Prostate gland (tissue), 2 donors: ENCODE measurements around the gene ZNF740. TPM values are rescaled to one million over a fixed set of nuclear protein-coding genes. Genes with fewer than 3 reads are reported as not detected.

ENCODE experiments used
- DNase-seq: peaks from one replicate; pipeline ENCODE4 v3.0.0-alpha.2; 2019; ENCODE audit warnings: low spot score
- H3K27ac ChIP-seq, 2 donors: fragments of 200-600 bp; sonication (generic); 2 replicates each; pipeline ENCODE4 v1.5.1; 2017 to 2019
- H3K27me3 ChIP-seq: fragments of 200-600 bp; sonication (generic); replicated peaks from 2 replicates; pipeline ENCODE4 v1.5.1; 2019; ENCODE audit not compliant: insufficient read depth
- H3K36me3 ChIP-seq, 2 donors: fragments of 200-600 bp; sonication (generic); 1 replicate in 1 of 2; 2 replicates in 1 of 2; pipeline versions ENCODE4 v1.5.1 to v1.8.1; 2017 to 2019
- H3K4me1 ChIP-seq: fragments of 200-600 bp; sonication (generic); replicated peaks from 2 replicates; pipeline ENCODE4 v1.5.1; 2019
- H3K4me3 ChIP-seq, 2 donors: fragments of 200-600 bp; sonication (generic); 2 replicates each; pipeline ENCODE4 v1.5.1; 2017 to 2019
- H3K9me3 ChIP-seq: fragments of 200-600 bp; sonication (generic); 2 replicates; pipeline ENCODE4 v1.5.1; 2017
- POLR2A ChIP-seq: fragments of 450-650 bp; IDR thresholded peaks from one replicate; pipeline ENCODE4 v1.6.1; 2016; ENCODE audit warnings: antibody characterized with exemption, mild to moderate bottlenecking
- POLR2AphosphoS5 ChIP-seq: sonication (generic); formaldehyde crosslinking; IDR thresholded peaks from one replicate; pipeline ENCODE4 v1.6.1; 2017; ENCODE audit warnings: antibody characterized with exemption
- WGBS: methylation state at CpG from one replicate; pipeline ENCODE4 v1.1.5; 2018; 5-methylcytosine and 5-hydroxymethylcytosine counted together
- intact Hi-C: fragments of 100-400 bp; cut with DNase I; formaldehyde crosslinking; loops from one replicate; pipeline ENCODE4 v1.14.2; 2022
- total RNA-seq, 2 donors: library from RNA; depleted of rRNA; stranded (reverse); fragments of >200 nt; gene quantifications; one replicate each; pipeline ENCODE4 v1.1.0, GENCODE V29; 2016
- TF ChIP-seq, protein P1 (sequence below), 4 experiments: fragments of 200-600 bp in 2 of 4; fragments of 450-650 bp in 2 of 4; sonication (generic) in 2 of 4; IDR thresholded peaks; 1 replicate in 3 of 4; 2 replicates in 1 of 4; pipeline ENCODE4 v1.5.1; 2016 to 2019; ENCODE audit warnings: antibody characterized with exemption in 4 of 4, mild to moderate bottlenecking in 2 of 4, moderate library complexity in 2 of 4

ZNF740 gene
- total RNA-seq, 2 donors from 2014 or later, result 17.0 to 19.1 TPM

DNA sequence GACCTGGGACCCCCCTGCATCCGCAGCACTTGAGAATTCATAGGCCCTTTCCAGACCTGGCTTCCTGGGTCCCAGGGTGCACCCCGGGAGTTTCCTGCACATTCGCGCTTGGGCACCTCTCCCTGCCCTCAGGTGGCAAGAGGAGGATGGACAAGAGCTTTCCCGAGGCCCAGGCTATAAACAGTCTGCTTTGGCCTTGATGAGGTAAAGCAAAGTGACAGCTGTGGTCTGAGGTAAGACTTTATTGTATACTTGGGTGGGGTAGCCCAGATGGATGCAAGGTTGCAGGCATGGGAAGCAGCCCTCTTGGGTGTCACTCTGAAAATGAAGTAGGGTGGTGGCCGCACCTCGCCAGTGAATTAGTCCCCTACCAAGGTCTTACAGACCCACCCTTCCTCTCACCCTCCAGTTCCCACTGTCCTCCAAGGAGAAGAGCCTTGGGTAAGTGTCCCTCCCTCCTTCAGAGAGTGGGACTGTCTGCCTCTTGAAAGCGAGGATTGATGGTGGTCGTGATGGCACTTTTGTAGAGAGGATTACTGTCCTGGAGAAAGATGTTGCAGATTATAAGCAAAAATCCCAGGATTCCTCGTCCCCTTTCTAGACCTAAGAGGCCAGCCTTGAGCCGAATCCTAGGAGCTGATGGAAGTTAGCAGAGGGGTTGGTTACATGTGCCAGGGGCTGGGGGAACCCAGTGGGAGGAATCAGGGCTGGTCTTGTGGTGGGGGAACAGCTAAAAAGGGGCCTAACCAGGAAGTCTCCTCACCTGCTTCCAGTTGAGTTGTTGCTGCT is 10.8 kb downstream of the ZNF740 start:
- H3K27ac ChIP-seq, result no peak overlapping the region
- H3K4me3 ChIP-seq, result no peak overlapping the region
- TF ChIP-seq, protein P1, sequence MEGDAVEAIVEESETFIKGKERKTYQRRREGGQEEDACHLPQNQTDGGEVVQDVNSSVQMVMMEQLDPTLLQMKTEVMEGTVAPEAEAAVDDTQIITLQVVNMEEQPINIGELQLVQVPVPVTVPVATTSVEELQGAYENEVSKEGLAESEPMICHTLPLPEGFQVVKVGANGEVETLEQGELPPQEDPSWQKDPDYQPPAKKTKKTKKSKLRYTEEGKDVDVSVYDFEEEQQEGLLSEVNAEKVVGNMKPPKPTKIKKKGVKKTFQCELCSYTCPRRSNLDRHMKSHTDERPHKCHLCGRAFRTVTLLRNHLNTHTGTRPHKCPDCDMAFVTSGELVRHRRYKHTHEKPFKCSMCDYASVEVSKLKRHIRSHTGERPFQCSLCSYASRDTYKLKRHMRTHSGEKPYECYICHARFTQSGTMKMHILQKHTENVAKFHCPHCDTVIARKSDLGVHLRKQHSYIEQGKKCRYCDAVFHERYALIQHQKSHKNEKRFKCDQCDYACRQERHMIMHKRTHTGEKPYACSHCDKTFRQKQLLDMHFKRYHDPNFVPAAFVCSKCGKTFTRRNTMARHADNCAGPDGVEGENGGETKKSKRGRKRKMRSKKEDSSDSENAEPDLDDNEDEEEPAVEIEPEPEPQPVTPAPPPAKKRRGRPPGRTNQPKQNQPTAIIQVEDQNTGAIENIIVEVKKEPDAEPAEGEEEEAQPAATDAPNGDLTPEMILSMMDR (IDR thresholded peaks at IDR 0.05), result no peak
- no peak for TF ChIP-seq POLR2A
- TF ChIP-seq POLR2AphosphoS5, result no peak
- intact Hi-C loops, result loop anchor here (2.0 kb wide), 1 partner anchor 32 kb away; no protein-coding TSS in a partner anchor
- DNase-seq, result no peak
- WGBS, result 81% methylated on average over 11 of the region's 11 CpGs
- no peaks in the 10 kb centered on the region for H3K9me3 ChIP-seq
- no peaks in the 10 kb centered on the region for H3K27me3 ChIP-seq
- peaks cover 8 to 13% of the 10 kb centered on the region in 2 donors for H3K36me3 ChIP-seq
- H3K4me1 ChIP-seq, result no peaks in the 10 kb centered on the region

DNA sequence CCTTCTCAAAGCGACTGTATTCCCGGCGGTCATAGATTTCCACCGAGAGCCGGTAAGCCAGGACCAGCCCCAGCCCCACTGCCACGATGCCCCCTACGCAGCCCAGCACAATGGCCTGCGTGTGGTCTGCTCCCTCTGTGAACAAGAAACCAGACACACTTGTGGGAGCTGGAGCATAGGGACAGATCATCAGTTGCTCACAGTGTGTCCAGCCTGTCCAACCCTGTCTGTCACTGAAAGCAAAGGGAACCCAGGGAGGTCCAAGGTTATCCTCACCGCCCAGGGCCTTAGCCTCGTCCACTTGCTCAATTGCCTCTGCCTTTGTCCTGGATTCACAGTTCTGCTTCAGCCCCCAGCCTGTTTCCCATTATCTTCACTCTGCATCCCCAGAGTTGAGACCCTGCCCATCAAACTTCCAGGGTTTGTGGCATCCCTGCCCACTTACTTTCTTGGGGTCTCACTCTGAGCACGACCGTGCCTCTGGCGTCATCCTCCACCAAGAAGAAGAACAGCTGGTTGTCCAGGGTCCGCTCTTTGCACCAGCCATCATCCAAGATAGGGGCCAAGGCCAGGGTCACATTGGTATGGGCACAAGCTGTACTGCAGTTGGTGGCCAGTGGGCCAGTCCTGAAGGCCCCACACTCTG is 11.5 kb downstream of the ZNF740 start:
- 82% methylated on average over 14 of the region's 14 CpGs for WGBS

DNA sequence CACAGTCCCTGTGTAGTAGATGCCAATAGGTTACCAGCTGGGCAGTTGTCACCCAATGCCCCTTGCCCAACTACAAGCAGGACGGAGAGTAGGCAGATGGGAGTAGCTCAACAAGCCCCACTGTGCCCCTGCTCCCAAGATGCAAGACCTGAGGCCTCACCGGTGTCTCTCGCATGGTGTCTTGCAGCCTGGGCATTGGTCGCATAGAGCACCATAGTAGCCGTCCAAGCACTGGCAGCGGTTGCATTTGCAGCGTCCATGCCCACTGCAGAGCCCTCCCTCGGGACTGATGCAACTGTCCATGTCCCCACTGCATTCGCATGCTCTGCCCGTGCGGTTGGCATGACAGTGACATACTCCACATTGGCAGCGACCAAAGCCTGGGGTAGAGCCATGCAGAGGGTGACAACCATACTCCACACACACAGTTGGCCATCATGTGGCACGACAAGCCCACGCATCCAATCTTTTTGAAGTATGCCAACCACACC is 12.1 kb downstream of the ZNF740 start:
- no peaks in the 10 kb centered on the region for H3K9me3 ChIP-seq
- H3K4me1 ChIP-seq, result no peaks in the 10 kb centered on the region
- H3K4me3 ChIP-seq, result no peak overlapping the region
- WGBS, result 91% methylated on average over 8 of the region's 14 CpGs
- H3K27ac ChIP-seq, result no peak overlapping the region
- no peak for DNase-seq
- peaks cover 1% of the 10 kb centered on the region in 2 donors for H3K36me3 ChIP-seq
- intact Hi-C loops, result no loop called here
- no peaks in the 10 kb centered on the region for H3K27me3 ChIP-seq
- TF ChIP-seq POLR2AphosphoS5 (no peak), POLR2A (no peak)
- TF ChIP-seq, protein P1 (IDR thresholded peaks at IDR 0.05), result no peak

More for the DNA sequence above, 11.5 kb downstream of the ZNF740 start:
- intact Hi-C loops, result loop anchor here (2.0 kb wide), 1 partner anchor 33 kb away; no protein-coding TSS in a partner anchor
- no peak for DNase-seq
- Histone ChIP-seq H3K27ac (no peak overlapping the region), H3K36me3 (peaks cover 7% of the 10 kb centered on the region in 2 donors), H3K9me3 (no peaks in the 10 kb centered on the region), H3K4me1 (no peaks in the 10 kb centered on the region), H3K27me3 (no peaks in the 10 kb centered on the region), H3K4me3 (no peak overlapping the region)
- TF ChIP-seq POLR2AphosphoS5, result no peak
- TF ChIP-seq POLR2A, result no peak
- TF ChIP-seq, protein P1 (IDR thresholded peaks at IDR 0.05), result no peak

DNA sequence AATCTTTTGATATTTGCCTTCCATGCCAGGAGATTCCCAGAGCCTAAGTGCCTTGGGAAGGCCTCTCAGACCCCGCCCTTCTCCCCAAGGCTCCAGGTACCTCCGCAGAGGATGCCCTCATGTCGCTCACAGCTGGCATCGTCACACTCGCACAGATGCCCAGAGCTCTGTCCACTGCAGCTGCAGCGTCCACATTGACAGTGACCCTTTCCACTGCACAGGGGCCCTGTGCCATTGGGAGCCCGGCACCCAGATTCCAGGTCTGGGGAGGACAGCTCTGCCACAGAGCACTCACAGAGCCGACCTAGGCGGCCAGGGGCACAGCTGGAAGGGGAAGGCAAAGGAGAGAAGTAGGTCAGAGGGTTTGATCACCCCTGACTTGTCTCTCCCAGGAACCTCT is 12.5 kb downstream of the ZNF740 start:
- 85% methylated on average over 9 of the region's 9 CpGs for WGBS
- Histone ChIP-seq H3K9me3 (no peaks in the 10 kb centered on the region), H3K27me3 (no peaks in the 10 kb centered on the region), H3K27ac (no peak overlapping the region), H3K36me3 (no peaks in the 10 kb centered on the region), H3K4me3 (no peak overlapping the region), H3K4me1 (no peaks in the 10 kb centered on the region)
- intact Hi-C loops, result no loop called here
- no peak for DNase-seq
- TF ChIP-seq POLR2AphosphoS5 (no peak), POLR2A (no peak)
- TF ChIP-seq, protein P1 (IDR thresholded peaks at IDR 0.05), result no peak
